Suprapubic skin (tissue), 4 donors: ENCODE measurements around the gene PPP1R10. TPM values are rescaled to one million over a fixed set of nuclear protein-coding genes. Genes with fewer than 3 reads are reported as not detected.
A peak's percentile ranks its signal among the peaks of the same experiment; 100 is the strongest.

ENCODE experiments used
- DNase-seq, 2 donors: peaks; one replicate each; pipeline ENCODE4 v3.0.0-alpha.2; 2019; ENCODE audit warnings: low spot score in 2 of 2
- H3K27ac ChIP-seq: fragments of 200-600 bp; sonication (generic); one replicate; pipeline ENCODE4 v1.5.1; 2019
- H3K27me3 ChIP-seq: fragments of 200-600 bp; sonication (generic); one replicate; pipeline ENCODE4 v1.5.1; 2019
- H3K36me3 ChIP-seq: fragments of 200-600 bp; sonication (generic); one replicate; pipeline ENCODE4 v1.5.1; 2019
- H3K4me1 ChIP-seq: fragments of 200-600 bp; sonication (generic); one replicate; pipeline ENCODE4 v1.5.1; 2019
- H3K4me3 ChIP-seq: fragments of 200-600 bp; sonication (generic); one replicate; pipeline ENCODE4 v1.5.1; 2019; ENCODE audit warnings: mild to moderate bottlenecking
- H3K9me3 ChIP-seq: fragments of 200-600 bp; sonication (generic); one replicate; pipeline ENCODE4 v1.5.1; 2019
- CTCF ChIP-seq, 2 donors: fragments of 200-600 bp in 1 of 2; fragments of 450-650 bp in 1 of 2; sonication (generic) in 1 of 2; IDR thresholded peaks; one replicate each; pipeline ENCODE4 v1.5.1; 2016 to 2019; ENCODE audit warnings: antibody characterized with exemption in 2 of 2, mild to moderate bottlenecking in 1 of 2, moderate library complexity in 1 of 2
- EP300 ChIP-seq: sonication (generic); formaldehyde crosslinking; IDR thresholded peaks from one replicate; pipeline ENCODE4 v1.6.1; 2017; ENCODE audit warnings: antibody characterized with exemption
- POLR2A ChIP-seq, 2 donors: fragments of 450-650 bp; IDR thresholded peaks; one replicate each; pipeline ENCODE4 v1.6.1; 2017; ENCODE audit warnings: antibody characterized with exemption in 2 of 2, mild to moderate bottlenecking in 2 of 2, moderate library complexity in 2 of 2
- POLR2AphosphoS5 ChIP-seq, 3 donors: sonication (generic); formaldehyde crosslinking; IDR thresholded peaks; one replicate each; pipeline ENCODE4 v1.6.1; 2017; ENCODE audit warnings: antibody characterized with exemption in 3 of 3
- WGBS: methylation state at CpG from one replicate; pipeline ENCODE4 v1.1.5; 2018; 5-methylcytosine and 5-hydroxymethylcytosine counted together
- total RNA-seq, 4 donors: library from RNA; depleted of rRNA; stranded (reverse); fragments of >200 nt; gene quantifications; one replicate each; pipeline ENCODE4 v1.1.0, GENCODE V29; 2016

The PPP1R10 gene
- total RNA-seq, 4 donors from 2014 or later = 27.2 to 68.2 (median 46.7) TPM

- TF ChIP-seq CTCF (IDR thresholded peaks at IDR 0.05) = no peak
- no peak for TF ChIP-seq POLR2A (IDR thresholded peaks at IDR 0.05)
- TF ChIP-seq EP300 = no peak
- TF ChIP-seq POLR2AphosphoS5 (IDR thresholded peaks at IDR 0.05) = no peak
- peak within 1 kb of the TSS; percentile 96 for H3K4me3 ChIP-seq
- peak within 1 kb of the TSS; percentile 94 for H3K27ac ChIP-seq
- no peaks in the 10 kb centered on the region for H3K27me3 ChIP-seq
- no peaks in the 10 kb centered on the region for H3K9me3 ChIP-seq
- 9% methylated on average over 36 of the region's 37 CpGs for WGBS
- peaks cover 22% of the 10 kb centered on the region for H3K4me1 ChIP-seq
- peak; percentile 93 for DNase-seq
- H3K36me3 ChIP-seq = peaks cover 44% of the 10 kb centered on the region
Measured at GRCh38 chr6:30646450-30647241, 29.6 kb upstream of the PPP1R10 start, which contains the start of gene C6orf136. Gene C6orf136, plus strand, starts transcription at chr6:30647133. Its CDS starts 99 bp downstream, at chr6:30647232.

- WGBS = 64% methylated on average over 1 of the region's 1 CpG
- peaks cover 22% of the 10 kb centered on the region for H3K4me1 ChIP-seq
Measured at GRCh38 chr6:30645989-30646388, 28.9 kb upstream of the PPP1R10 start.

GRCh38 chr6:30644769-30645168 is 27.7 kb upstream of the PPP1R10 start:
- Histone ChIP-seq H3K4me3 (no peak overlapping the region), H3K9me3 (no peaks in the 10 kb centered on the region), H3K27ac (no peak overlapping the region), H3K36me3 (peaks cover 47% of the 10 kb centered on the region), H3K4me1 (peaks cover 22% of the 10 kb centered on the region), H3K27me3 (no peaks in the 10 kb centered on the region)
- no peak for DNase-seq
- no peak for TF ChIP-seq EP300
- 82% methylated on average over 5 of the region's 5 CpGs for WGBS

More at GRCh38 chr6:30645989-30646388, 28.9 kb upstream of the PPP1R10 start:
- Histone ChIP-seq H3K27ac (no peak overlapping the region), H3K9me3 (no peaks in the 10 kb centered on the region), H3K27me3 (no peaks in the 10 kb centered on the region), H3K36me3 (peaks cover 44% of the 10 kb centered on the region), H3K4me3 (no peak overlapping the region)
- no peak for DNase-seq
- TF ChIP-seq CTCF (IDR thresholded peaks at IDR 0.05) = no peak
- no peak for TF ChIP-seq EP300
- no peak for TF ChIP-seq POLR2AphosphoS5 (IDR thresholded peaks at IDR 0.05)
- no peak for TF ChIP-seq POLR2A (IDR thresholded peaks at IDR 0.05)

GRCh38 chr6:30643656-30644055 is 26.6 kb upstream of the PPP1R10 start:
- no peaks in the 10 kb centered on the region for H3K27me3 ChIP-seq
- peaks cover 18% of the 10 kb centered on the region for H3K4me1 ChIP-seq
- H3K36me3 ChIP-seq = peaks cover 45% of the 10 kb centered on the region
- H3K4me3 ChIP-seq = no peak overlapping the region
- 94% methylated on average over 2 of the region's 2 CpGs for WGBS
- H3K9me3 ChIP-seq = no peaks in the 10 kb centered on the region
- no peak for TF ChIP-seq EP300
- TF ChIP-seq POLR2A (IDR thresholded peaks at IDR 0.05) = no peak
- no peak for TF ChIP-seq CTCF (IDR thresholded peaks at IDR 0.05)
- TF ChIP-seq POLR2AphosphoS5 (IDR thresholded peaks at IDR 0.05) = no peak
- DNase-seq = no peak
- H3K27ac ChIP-seq = no peak overlapping the region

GRCh38 chr6:30641048-30641447 is 24.0 kb upstream of the PPP1R10 start:
- Histone ChIP-seq H3K27ac (no peak overlapping the region), H3K36me3 (peaks cover 54% of the 10 kb centered on the region), H3K27me3 (no peaks in the 10 kb centered on the region), H3K9me3 (no peaks in the 10 kb centered on the region), H3K4me3 (no peak overlapping the region), H3K4me1 (peaks cover 2% of the 10 kb centered on the region)
- TF ChIP-seq CTCF (IDR thresholded peaks at IDR 0.05) (no peak), POLR2AphosphoS5 (IDR thresholded peaks at IDR 0.05) (no peak), POLR2A (IDR thresholded peaks at IDR 0.05) (no peak), EP300 (no peak)
- no peak for DNase-seq
- WGBS = 93% methylated on average over 1 of the region's 1 CpG
